ENCODE measurements around the gene PLA2G15. TPM values are rescaled to one million over a fixed set of nuclear protein-coding genes. Genes with fewer than 3 reads are reported as not detected.
A peak's percentile ranks its signal among the peaks of the same experiment; 100 is the strongest.
"Not testable (repeated sequence)": the region's sequence is repeated elsewhere in the genome, so short reads cannot be mapped to it uniquely, and the experiment has no call there.

The PLA2G15 gene
- total RNA-seq, 1 experiment from 2014 or later, result 10.3 TPM

DNA sequence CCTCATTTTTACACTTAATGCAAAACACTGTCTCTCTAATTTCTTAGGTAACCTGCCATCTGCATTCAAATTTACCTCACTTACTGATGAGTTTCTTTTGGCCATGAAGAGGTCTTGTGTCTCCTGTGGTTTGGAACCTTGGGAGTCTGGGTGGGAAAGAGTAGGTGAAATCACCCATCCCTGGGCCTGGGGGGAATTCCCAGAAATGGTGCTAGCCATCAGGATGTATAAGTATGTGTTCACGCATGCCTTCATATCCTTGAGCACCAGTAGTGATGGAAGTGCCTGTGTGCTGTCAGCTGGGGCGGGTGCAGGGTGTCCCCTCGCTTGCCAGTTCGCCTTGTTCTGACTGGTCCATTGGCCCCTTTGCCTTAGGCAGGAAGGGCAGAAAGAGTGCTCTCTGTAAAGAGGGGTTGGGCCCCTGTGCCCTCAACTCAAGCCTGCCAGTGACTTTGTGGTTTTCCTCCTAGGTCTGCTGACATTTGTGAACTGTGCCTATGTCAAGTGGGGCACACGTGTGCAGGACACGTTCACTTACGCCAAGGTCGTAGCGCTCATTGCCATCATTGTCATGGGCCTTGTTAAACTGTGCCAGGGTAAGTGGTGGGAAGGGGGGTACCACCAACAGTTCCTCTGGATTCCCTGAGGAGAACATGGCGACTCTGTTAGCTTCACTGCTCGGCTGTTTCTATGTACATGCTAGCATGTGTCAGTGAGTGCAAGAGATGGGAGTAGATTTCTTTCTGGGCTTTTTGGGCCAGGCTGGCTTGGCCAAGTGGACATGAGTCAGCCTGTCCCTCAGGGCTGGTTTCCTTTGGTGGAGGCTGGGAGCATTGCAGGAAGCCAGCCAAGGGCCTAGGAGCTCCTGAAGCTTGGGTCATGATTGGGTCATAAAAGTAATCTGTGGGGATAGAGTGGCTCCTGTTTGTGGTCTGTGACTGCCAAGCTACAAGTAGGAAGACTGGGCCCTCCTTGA lies 42.4 kb downstream of the PLA2G15 start:
- H3K36me3 ChIP-seq (replicated peaks; ENCODE audit: control insufficient read depth, insufficient read depth, low read length), result peaks cover 13% of the 10 kb centered on the region
- H3K27me3 ChIP-seq (ENCODE audit: control insufficient read depth, insufficient read depth, low read length), result no peaks in the 10 kb centered on the region
- no peak for DNase-seq
- no peak overlapping the region for H3K4me3 ChIP-seq (ENCODE audit: insufficient read depth, low read depth, low read length)

GRCh38 chr16:68288252-68288650 lies 43.1 kb downstream of the PLA2G15 start:
- Histone ChIP-seq H3K27me3 (ENCODE audit: control insufficient read depth, insufficient read depth, low read length) (no peaks in the 10 kb centered on the region), H3K4me3 (ENCODE audit: insufficient read depth, low read depth, low read length) (no peak overlapping the region), H3K36me3 (replicated peaks; ENCODE audit: control insufficient read depth, insufficient read depth, low read length) (peaks cover 14% of the 10 kb centered on the region)
- no peak for DNase-seq

DNA sequence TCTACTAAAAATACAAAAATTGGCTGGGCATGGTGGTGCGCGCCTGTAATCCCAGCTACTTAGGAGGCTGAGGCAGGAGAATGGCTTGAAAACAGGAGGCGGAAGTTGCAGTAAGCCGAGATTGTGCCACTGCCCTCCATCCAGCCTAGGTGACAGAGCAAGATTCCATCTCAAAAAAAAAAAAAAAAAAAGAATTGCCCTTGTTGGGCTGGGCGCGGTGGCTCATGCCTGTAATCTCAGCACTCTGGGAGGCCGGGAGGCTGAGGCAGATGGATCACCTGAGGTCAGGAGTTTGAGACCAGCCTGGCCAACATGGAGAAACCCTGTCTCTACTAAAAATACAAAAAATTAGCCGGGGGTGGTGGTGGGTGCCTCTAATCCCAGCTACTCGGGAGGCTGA lies 43.6 kb downstream of the PLA2G15 start:
- H3K36me3 ChIP-seq (replicated peaks; ENCODE audit: control insufficient read depth, insufficient read depth, low read length), result peaks cover 16% of the 10 kb centered on the region
- not testable (repeated sequence) for H3K4me3 ChIP-seq (ENCODE audit: insufficient read depth, low read depth, low read length); DNase-seq; H3K27me3 ChIP-seq (ENCODE audit: control insufficient read depth, insufficient read depth, low read length)

DNA sequence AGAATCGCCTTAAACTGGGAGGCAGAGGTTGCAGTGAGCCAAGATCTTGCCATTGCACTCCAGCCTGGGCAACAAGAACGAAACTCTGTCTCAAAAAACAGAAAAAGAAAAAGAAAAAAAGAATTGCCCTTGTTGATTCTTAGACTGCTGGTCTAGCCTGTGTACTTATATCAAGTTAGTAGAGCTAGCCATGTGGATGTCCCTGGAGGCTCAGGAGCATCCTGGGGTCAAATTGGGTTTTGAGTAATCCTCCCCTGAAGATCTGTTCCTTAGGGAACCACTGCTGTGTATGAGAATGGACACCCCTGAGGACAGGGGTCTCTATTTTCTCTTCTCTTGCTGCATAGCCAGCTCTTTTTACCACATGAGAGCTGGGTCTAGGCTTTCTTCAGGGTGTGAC lies 44.0 kb downstream of the PLA2G15 start:
- peaks cover 16% of the 10 kb centered on the region for H3K36me3 ChIP-seq (replicated peaks; ENCODE audit: control insufficient read depth, insufficient read depth, low read length)

DNA sequence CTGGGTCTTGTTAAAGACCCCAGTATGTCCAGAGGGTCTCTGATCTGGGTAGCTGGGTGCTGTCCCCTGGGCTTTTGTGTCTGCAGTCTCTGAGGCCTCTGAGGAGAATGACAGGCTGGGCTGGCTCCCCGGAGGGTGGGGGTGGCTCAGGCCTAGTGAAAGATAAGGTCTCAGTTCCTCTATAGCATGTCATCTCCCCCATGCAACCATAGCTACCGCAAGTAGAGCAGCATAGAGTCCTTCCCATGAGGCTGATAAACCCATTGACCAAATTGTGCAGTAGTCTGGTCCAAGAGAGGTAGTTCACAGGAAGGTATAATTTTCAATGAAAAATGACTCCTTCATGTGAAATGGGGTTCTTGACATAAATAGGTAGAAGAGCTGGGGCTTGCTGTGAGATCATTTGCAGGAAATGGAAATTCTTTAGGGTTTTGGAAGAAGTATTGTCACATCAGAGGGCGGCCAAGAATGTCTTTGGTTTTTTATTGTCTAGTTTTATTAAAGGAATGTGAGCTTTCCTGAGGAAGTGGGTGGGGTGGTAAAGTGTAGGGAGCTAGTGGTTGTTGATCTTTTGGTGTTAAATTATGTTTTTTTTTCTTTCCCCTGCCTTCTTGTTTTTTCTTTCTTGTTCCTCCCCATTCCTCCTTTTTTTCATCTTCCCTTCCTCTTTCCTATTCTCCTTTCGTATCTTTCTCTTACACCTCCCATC lies 44.6 kb downstream of the PLA2G15 start:
- peaks cover 19% of the 10 kb centered on the region for H3K36me3 ChIP-seq (replicated peaks; ENCODE audit: control insufficient read depth, insufficient read depth, low read length)
- no peak for DNase-seq
- no peak overlapping the region for H3K4me3 ChIP-seq (ENCODE audit: insufficient read depth, low read depth, low read length)
- H3K27me3 ChIP-seq (ENCODE audit: control insufficient read depth, insufficient read depth, low read length), result no peaks in the 10 kb centered on the region

More for the DNA sequence above, 44.0 kb downstream of the PLA2G15 start:
- no peaks in the 10 kb centered on the region for H3K27me3 ChIP-seq (ENCODE audit: control insufficient read depth, insufficient read depth, low read length)
- H3K4me3 ChIP-seq (ENCODE audit: insufficient read depth, low read depth, low read length), result no peak overlapping the region
- no peak for DNase-seq

DNA sequence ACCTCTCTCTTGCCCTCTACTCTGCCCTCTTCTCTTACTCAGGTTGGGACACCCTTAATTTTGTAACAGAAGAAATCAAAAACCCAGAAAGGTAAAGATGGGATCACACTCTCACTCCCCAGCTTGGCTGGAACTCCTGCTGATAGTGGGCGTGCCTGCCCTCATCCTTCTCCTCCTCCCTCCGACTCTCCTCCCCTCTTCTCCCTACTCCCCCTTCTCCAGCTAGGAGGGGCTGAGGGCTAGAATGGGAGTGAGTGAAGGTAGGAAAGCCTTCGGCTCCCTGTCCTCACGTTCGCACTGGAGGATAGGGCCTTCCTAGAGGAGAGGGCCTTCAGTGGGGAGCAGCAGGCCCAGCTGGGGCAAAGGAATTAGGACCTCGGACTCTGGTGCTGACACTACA lies 45.3 kb downstream of the PLA2G15 start:
- DNase-seq, result peak; percentile 66
- H3K27me3 ChIP-seq (ENCODE audit: control insufficient read depth, insufficient read depth, low read length), result no peaks in the 10 kb centered on the region
- peaks cover 19% of the 10 kb centered on the region for H3K36me3 ChIP-seq (replicated peaks; ENCODE audit: control insufficient read depth, insufficient read depth, low read length)
- no peak overlapping the region for H3K4me3 ChIP-seq (ENCODE audit: insufficient read depth, low read depth, low read length)

DNA sequence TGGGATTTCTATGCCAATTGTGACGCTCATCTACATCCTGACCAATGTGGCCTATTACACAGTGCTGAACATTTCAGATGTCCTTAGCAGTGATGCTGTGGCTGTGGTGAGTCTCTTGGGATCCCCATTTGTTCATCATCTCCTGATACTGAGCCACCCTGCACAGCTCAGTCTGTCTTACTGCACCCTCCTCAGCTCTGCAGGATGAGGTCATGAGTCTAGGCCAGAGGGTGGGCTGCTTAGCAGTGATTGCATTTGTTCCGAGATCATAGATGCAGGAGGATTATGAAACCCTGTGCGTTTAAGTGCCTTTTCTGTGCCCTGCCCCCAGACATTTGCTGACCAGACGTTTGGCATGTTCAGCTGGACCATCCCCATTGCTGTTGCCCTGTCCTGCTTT lies 46.1 kb downstream of the PLA2G15 start:
- H3K36me3 ChIP-seq (replicated peaks; ENCODE audit: control insufficient read depth, insufficient read depth, low read length), result peaks cover 23% of the 10 kb centered on the region
- no peak overlapping the region for H3K4me3 ChIP-seq (ENCODE audit: insufficient read depth, low read depth, low read length)
- no peaks in the 10 kb centered on the region for H3K27me3 ChIP-seq (ENCODE audit: control insufficient read depth, insufficient read depth, low read length)
- DNase-seq, result no peak

DNA sequence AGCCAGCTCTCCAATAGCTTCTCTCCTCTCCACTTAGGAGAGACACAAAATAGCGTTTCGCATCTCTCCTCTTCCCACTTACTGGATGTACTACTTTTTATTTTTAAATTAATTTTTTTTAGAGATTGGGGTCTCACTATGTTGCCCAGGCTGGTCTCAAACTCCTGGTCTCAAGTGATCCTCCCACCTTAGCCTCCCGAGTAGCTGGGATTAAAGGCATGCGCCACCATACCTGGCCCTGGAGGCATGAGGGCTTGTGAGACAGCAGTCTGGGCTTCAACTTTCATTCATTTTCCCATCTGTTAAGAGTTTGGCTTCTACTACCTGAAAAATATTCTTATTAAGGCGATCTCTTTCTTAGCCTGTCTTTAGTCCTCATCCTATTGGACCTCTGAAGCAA lies 47.3 kb downstream of the PLA2G15 start:
- H3K4me3 ChIP-seq (ENCODE audit: insufficient read depth, low read depth, low read length), result no peak overlapping the region
- peaks cover 27% of the 10 kb centered on the region for H3K36me3 ChIP-seq (replicated peaks; ENCODE audit: control insufficient read depth, insufficient read depth, low read length)
- no peaks in the 10 kb centered on the region for H3K27me3 ChIP-seq (ENCODE audit: control insufficient read depth, insufficient read depth, low read length)
- DNase-seq, result no peak

GRCh38 chr16:68296291-68296690 lies 51.1 kb downstream of the PLA2G15 start:
- Histone ChIP-seq H3K4me3 (ENCODE audit: insufficient read depth, low read depth, low read length) (no peak overlapping the region), H3K36me3 (replicated peaks; ENCODE audit: control insufficient read depth, insufficient read depth, low read length) (peaks cover 40% of the 10 kb centered on the region), H3K27me3 (ENCODE audit: control insufficient read depth, insufficient read depth, low read length) (no peaks in the 10 kb centered on the region)
- DNase-seq, result no peak

DNA sequence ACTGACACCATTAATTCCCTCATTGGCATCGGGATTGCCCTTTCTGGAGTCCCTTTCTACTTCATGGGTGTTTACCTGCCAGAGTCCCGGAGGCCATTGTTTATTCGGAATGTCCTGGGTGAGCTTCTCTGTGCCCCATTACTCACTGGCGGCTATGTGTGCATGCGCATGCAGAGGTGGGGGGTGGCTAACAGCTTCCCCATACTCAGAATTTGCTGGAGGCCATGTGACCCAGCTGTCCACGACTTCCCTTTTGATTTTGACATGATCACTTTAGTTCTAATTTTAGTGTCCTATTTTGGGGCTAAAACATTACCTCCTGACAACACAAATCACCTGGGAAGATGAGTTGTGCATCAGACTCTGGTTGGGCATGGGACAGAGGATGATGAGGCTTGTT lies 51.5 kb downstream of the PLA2G15 start:
- peaks cover 36% of the 10 kb centered on the region for H3K36me3 ChIP-seq (replicated peaks; ENCODE audit: control insufficient read depth, insufficient read depth, low read length)
- DNase-seq, result no peak
- no peaks in the 10 kb centered on the region for H3K27me3 ChIP-seq (ENCODE audit: control insufficient read depth, insufficient read depth, low read length)
- no peak overlapping the region for H3K4me3 ChIP-seq (ENCODE audit: insufficient read depth, low read depth, low read length)

DNA sequence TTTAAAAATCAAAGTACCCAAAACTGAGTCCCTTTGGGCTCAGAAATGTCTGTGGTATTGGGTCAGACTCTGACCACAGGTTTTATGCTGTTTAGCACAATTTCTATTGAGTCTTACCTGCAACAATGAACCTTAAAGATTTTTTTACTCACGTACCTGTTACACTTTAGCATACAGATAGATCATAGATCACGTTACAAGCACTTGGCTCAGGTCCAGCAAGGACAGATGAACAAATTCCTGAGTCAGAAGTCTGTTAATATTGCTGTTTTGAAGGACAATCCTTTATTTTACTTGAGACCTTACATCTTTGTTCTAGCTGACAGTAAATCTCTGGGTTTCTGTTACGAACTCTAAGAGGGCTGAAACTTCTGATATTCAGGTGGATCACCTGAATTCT lies 52.7 kb downstream of the PLA2G15 start:
- Histone ChIP-seq H3K4me3 (ENCODE audit: insufficient read depth, low read depth, low read length) (no peak overlapping the region), H3K27me3 (ENCODE audit: control insufficient read depth, insufficient read depth, low read length) (no peaks in the 10 kb centered on the region), H3K36me3 (replicated peaks; ENCODE audit: control insufficient read depth, insufficient read depth, low read length) (peaks cover 36% of the 10 kb centered on the region)
- DNase-seq, result no peak

- no peak for DNase-seq
- no peaks in the 10 kb centered on the region for H3K27me3 ChIP-seq (ENCODE audit: control insufficient read depth, insufficient read depth, low read length)
- peaks cover 36% of the 10 kb centered on the region for H3K36me3 ChIP-seq (replicated peaks; ENCODE audit: control insufficient read depth, insufficient read depth, low read length)
- no peak overlapping the region for H3K4me3 ChIP-seq (ENCODE audit: insufficient read depth, low read depth, low read length)
These were observed 53.1 kb downstream of the PLA2G15 start for GRCh38 chr16:68298312-68298711.

DNA sequence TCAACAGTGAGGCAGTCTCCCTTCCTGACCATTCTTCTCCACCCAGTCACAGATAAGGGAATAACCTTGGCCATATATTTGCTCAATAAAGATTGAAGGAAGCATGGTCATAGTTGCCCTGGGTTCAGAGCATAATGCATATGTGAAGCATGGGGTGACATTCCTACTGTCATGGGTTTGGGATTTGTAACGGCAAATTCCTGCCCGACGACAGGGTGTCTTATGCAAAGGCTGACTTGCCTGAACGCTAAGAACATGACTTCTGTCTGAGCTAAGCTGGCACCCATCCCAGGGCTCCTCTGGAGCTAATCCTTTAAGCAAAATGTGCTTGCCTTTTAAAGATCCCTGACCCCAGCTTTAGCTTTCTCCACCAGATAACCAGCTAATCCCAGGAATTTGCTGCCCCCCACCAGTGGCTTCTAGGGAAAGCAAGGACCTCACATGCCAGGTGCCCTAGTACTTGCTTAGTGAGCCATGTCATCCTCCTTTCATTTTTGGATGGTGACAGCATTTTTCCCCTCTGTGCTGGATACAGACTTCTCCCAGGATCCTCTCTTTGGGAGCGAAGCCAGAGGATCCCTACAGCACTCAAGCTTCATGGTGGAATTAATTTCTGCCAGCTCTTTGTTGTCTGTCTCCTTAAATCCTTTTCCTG lies 53.9 kb downstream of the PLA2G15 start:
- DNase-seq, result no peak
- Histone ChIP-seq H3K4me3 (ENCODE audit: insufficient read depth, low read depth, low read length) (no peak overlapping the region), H3K27me3 (ENCODE audit: control insufficient read depth, insufficient read depth, low read length) (no peaks in the 10 kb centered on the region), H3K36me3 (replicated peaks; ENCODE audit: control insufficient read depth, insufficient read depth, low read length) (peaks cover 35% of the 10 kb centered on the region)

- Histone ChIP-seq H3K36me3 (replicated peaks; ENCODE audit: control insufficient read depth, insufficient read depth, low read length) (peaks cover 32% of the 10 kb centered on the region), H3K4me3 (ENCODE audit: insufficient read depth, low read depth, low read length) (no peak overlapping the region), H3K27me3 (ENCODE audit: control insufficient read depth, insufficient read depth, low read length) (no peaks in the 10 kb centered on the region)
- no peak for DNase-seq
These were observed 54.6 kb downstream of the PLA2G15 start for GRCh38 chr16:68299571-68300453.
